H9 (cell line): ENCODE data around the gene RPL21. TPM values are rescaled to one million over a fixed set of nuclear protein-coding genes. Genes with fewer than 3 reads are reported as not detected.

Source experiments
- DNase-seq: peaks from one replicate; pipeline ENCODE4 v3.0.0-alpha.2; 2017
- H2AFZ ChIP-seq: one replicate; pipeline ENCODE4 v1.6.1; 2013; ENCODE audit warnings: mild to moderate bottlenecking, low read length, control low read depth, moderate library complexity
- H2AK5ac ChIP-seq: 2 replicates; pipeline ENCODE4 v1.6.1; 2013; ENCODE audit warnings: low read length, control low read depth, mixed read lengths; ENCODE audit not compliant: insufficient read length
- H2BK120ac ChIP-seq: one replicate; pipeline ENCODE4 v1.6.1; 2013; ENCODE audit warnings: low read depth, mild to moderate bottlenecking, low read length, control low read depth, inconsistent platforms; ENCODE audit not compliant: poor library complexity, severe bottlenecking
- H2BK12ac ChIP-seq: 2 replicates; pipeline ENCODE4 v1.6.1; 2013; ENCODE audit warnings: low read length, control low read depth, mixed read lengths, low read depth; ENCODE audit not compliant: insufficient read length
- H2BK15ac ChIP-seq: 2 replicates; pipeline ENCODE4 v1.6.1; 2013; ENCODE audit warnings: low read depth, low read length, control low read depth
- H2BK20ac ChIP-seq: one replicate; pipeline ENCODE4 v1.6.1; 2013; ENCODE audit warnings: low read depth, mild to moderate bottlenecking, low read length, control low read depth, inconsistent platforms; ENCODE audit not compliant: poor library complexity, severe bottlenecking
- H2BK5ac ChIP-seq: 2 replicates; pipeline ENCODE4 v1.6.1; 2013; ENCODE audit warnings: low read length, control low read depth, mixed read lengths; ENCODE audit not compliant: insufficient read length
- H3K14ac ChIP-seq: 2 replicates; pipeline ENCODE4 v1.6.1; 2013; ENCODE audit warnings: low read length, control low read depth; ENCODE audit not compliant: insufficient read depth
- H3K18ac ChIP-seq: 2 replicates; pipeline ENCODE4 v1.6.1; 2013; ENCODE audit warnings: low read depth, mild to moderate bottlenecking, mixed read lengths, low read length, control low read depth; ENCODE audit not compliant: insufficient read length
- H3K23ac ChIP-seq: 2 replicates; pipeline ENCODE4 v1.6.1; 2013; ENCODE audit warnings: low read length, control low read depth, mixed read lengths, low read depth; ENCODE audit not compliant: insufficient read length
- H3K23me2 ChIP-seq: 2 replicates; pipeline ENCODE4 v1.6.1; 2013; ENCODE audit warnings: low read depth, mild to moderate bottlenecking, mixed read lengths, low read length, control low read depth; ENCODE audit not compliant: insufficient read length, poor library complexity, severe bottlenecking
- H3K27ac ChIP-seq: 2 replicates; pipeline ENCODE4 v1.5.1; 2013; ENCODE audit warnings: low read length, control low read depth, mixed read lengths, low read depth; ENCODE audit not compliant: insufficient read length
- H3K27me3 ChIP-seq: 2 replicates; pipeline ENCODE4 v1.6.1; 2013; ENCODE audit warnings: low read length, control low read depth, inconsistent platforms; ENCODE audit not compliant: insufficient read depth
- H3K4ac ChIP-seq: 2 replicates; pipeline ENCODE4 v1.6.1; 2013; ENCODE audit warnings: low read depth, mild to moderate bottlenecking, control low read depth, inconsistent platforms, low read length, moderate library complexity
- H3K4me1 ChIP-seq: 2 replicates; pipeline ENCODE4 v1.6.1; 2013; ENCODE audit warnings: low read length, control low read depth, inconsistent platforms; ENCODE audit not compliant: insufficient read depth
- H3K4me2 ChIP-seq: 2 replicates; pipeline ENCODE4 v1.6.1; 2013; ENCODE audit warnings: low read length, control low read depth, mixed read lengths; ENCODE audit not compliant: insufficient read length, insufficient read depth
- H3K56ac ChIP-seq: 2 replicates; pipeline ENCODE4 v1.6.1; 2013; ENCODE audit warnings: low read depth, mild to moderate bottlenecking, mixed read lengths, low read length, control low read depth; ENCODE audit not compliant: insufficient read length
- H3K79me1 ChIP-seq: 2 replicates; pipeline ENCODE4 v1.6.1; 2013; ENCODE audit warnings: low read depth, mild to moderate bottlenecking, moderate library complexity, low read length, control low read depth, inconsistent platforms; ENCODE audit not compliant: insufficient read depth, poor library complexity, severe bottlenecking
- H3K79me2 ChIP-seq: 2 replicates; pipeline ENCODE4 v1.6.1; 2013; ENCODE audit warnings: low read length, control low read depth, inconsistent platforms; ENCODE audit not compliant: insufficient read depth
- H3K9ac ChIP-seq: 2 replicates; pipeline ENCODE4 v1.6.1; 2013; ENCODE audit warnings: low read length, control low read depth, mixed read lengths; ENCODE audit not compliant: insufficient read length; ENCODE audit errors: extremely low read depth
- H3K9me3 ChIP-seq: one replicate; pipeline ENCODE4 v1.6.1; 2013; ENCODE audit warnings: low read depth, low read length, inconsistent platforms; ENCODE audit not compliant: control insufficient read depth
- H3T11ph ChIP-seq: one replicate; pipeline ENCODE4 v1.6.1; 2013; ENCODE audit warnings: mild to moderate bottlenecking, low read length, control low read depth, inconsistent platforms
- H4K20me1 ChIP-seq: one replicate; pipeline ENCODE4 v1.6.1; 2013; ENCODE audit not compliant: control insufficient read depth, insufficient read length, insufficient read depth
- H4K5ac ChIP-seq: 2 replicates; pipeline ENCODE4 v1.6.1; 2013; ENCODE audit warnings: low read depth, mild to moderate bottlenecking, mixed read lengths, low read length, control low read depth; ENCODE audit not compliant: insufficient read length
- H4K8ac ChIP-seq: replicated peaks from 2 replicates; pipeline ENCODE4 v1.6.1; 2013; ENCODE audit warnings: low read length, control low read depth, mixed read lengths, low read depth; ENCODE audit not compliant: insufficient read length
- H4K91ac ChIP-seq: 2 replicates; pipeline ENCODE4 v1.6.1; 2013; ENCODE audit warnings: low read depth, mild to moderate bottlenecking, moderate library complexity, mixed read lengths, low read length, control low read depth; ENCODE audit not compliant: insufficient read length
- H3K27ac Mint-ChIP-seq, 3 experiments: 2 replicates in 2 of 3; 3 replicates in 1 of 3; pipeline ENCODE4 v1.8.0; 2020 to 2021; ENCODE audit warnings: mixed read lengths in 3 of 3, mild to moderate bottlenecking in 1 of 3, moderate library complexity in 1 of 3
- H3K27me3 Mint-ChIP-seq: 2 replicates; pipeline ENCODE4 v1.8.0; 2021; ENCODE audit warnings: low read depth, mild to moderate bottlenecking, moderate library complexity, mixed read lengths
- H3K36me3 Mint-ChIP-seq, 3 experiments: 2 replicates in 2 of 3; 3 replicates in 1 of 3; pipeline ENCODE4 v1.8.0; 2020 to 2021; ENCODE audit warnings: low read depth in 3 of 3, mixed read lengths in 3 of 3; ENCODE audit not compliant: insufficient read depth in 1 of 3
- H3K4me1 Mint-ChIP-seq, 2 experiments: 2 replicates each; pipeline ENCODE4 v1.8.0; 2020; ENCODE audit warnings: mixed read lengths in 2 of 2
- H3K4me3 Mint-ChIP-seq, 2 experiments: 2 replicates in 1 of 2; 3 replicates in 1 of 2; pipeline ENCODE4 v1.8.0; 2020 to 2021; ENCODE audit warnings: mild to moderate bottlenecking in 2 of 2, mixed read lengths in 2 of 2, moderate library complexity in 1 of 2
- H3K9me3 Mint-ChIP-seq, 2 experiments: 2 replicates in 1 of 2; 3 replicates in 1 of 2; pipeline ENCODE4 v1.8.0; 2020; ENCODE audit warnings: mild to moderate bottlenecking in 2 of 2, mixed read lengths in 2 of 2, moderate library complexity in 1 of 2
- CTCF ChIP-seq: fragments of 200-600 bp; sonication (generic); conservative IDR thresholded peaks from 3 replicates; pipeline ENCODE4 v1.8.0; 2021; ENCODE audit warnings: antibody characterized with exemption, mild to moderate bottlenecking
- WGBS: extraction: QIAGEN DNeasy Blood & Tissue Kit; methylation state at CpG from one replicate; pipeline ENCODE4 v1.1.7; 2013; ENCODE audit warnings: missing lambda C conversion rate, low lambda C conversion rate, mixed read lengths; ENCODE audit not compliant: insufficient read length; ENCODE audit errors: extremely low coverage; 5-methylcytosine and 5-hydroxymethylcytosine counted together
- total RNA-seq: library from RNA; stranded (reverse); gene quantifications from 2 replicates; pipeline ENCODE4 v1.2.1, GENCODE V29; 2021

RPL21 gene
- total RNA-seq, 1 experiment from 2014 or later, result 1,099 TPM

DNA sequence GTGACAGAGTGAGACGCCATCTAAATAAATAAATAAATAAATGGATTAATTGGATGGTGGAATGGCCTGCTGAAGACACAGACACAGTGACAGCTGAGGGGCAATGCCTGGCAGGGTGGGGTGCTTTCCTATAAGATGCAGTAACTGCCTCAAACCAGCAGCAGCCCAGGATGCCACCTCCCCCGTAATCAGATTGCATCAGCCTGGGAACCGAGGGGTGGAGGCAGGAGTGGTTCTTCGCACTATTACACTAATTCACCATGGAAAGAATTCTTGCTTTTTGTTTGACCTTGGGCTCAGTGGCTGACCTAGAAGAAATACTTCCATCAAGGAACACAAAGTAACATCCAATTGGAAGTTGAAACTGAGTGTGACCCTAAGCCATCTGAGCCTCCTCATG, 48.2 kb upstream of the RPL21 start:
- H4K91ac ChIP-seq, result no peak overlapping the region
- H3K4ac ChIP-seq, result no peak overlapping the region
- H3K27ac ChIP-seq, result no peak overlapping the region
- H2BK120ac ChIP-seq, result no peak overlapping the region
- no peak for DNase-seq
- H4K20me1 ChIP-seq, result no peaks in the 10 kb centered on the region
- no peak overlapping the region for H3K56ac ChIP-seq
- H3K36me3 Mint-ChIP-seq, result no peaks in the 10 kb centered on the region
- no peak overlapping the region for H2AFZ ChIP-seq
- no peak overlapping the region for H2BK5ac ChIP-seq
- no CpG with 5 or more reads among the region's 4 CpGs for WGBS
- no peak overlapping the region for H3K9ac ChIP-seq
- TF ChIP-seq CTCF, result no peak
- 0 out of 7 replicates have a peak overlapping the region, but pooled peaks of 1 of the 3 experiments have one; percentile 29 for H3K27ac Mint-ChIP-seq
- H3K4me1 Mint-ChIP-seq, result peaks cover 5 to 13% of the 10 kb centered on the region in 2 experiments; a peak in 3 of 4 replicates
- H3K27me3 ChIP-seq, result no peaks in the 10 kb centered on the region
- H2BK12ac ChIP-seq, result no peak overlapping the region
- H4K8ac ChIP-seq, result no peak overlapping the region
- no peak overlapping the region for H4K5ac ChIP-seq
- H3K79me1 ChIP-seq, result no peaks in the 10 kb centered on the region
- no peak overlapping the region for H2BK15ac ChIP-seq
- H2AK5ac ChIP-seq, result no peak overlapping the region
- no peak overlapping the region for H3T11ph ChIP-seq
- peak overlapping the region; percentile 28 for H3K18ac ChIP-seq
- no peak overlapping the region for H3K14ac ChIP-seq
- H2BK20ac ChIP-seq, result no peak overlapping the region
- H3K4me1 ChIP-seq, result no peaks in the 10 kb centered on the region
- H3K9me3 ChIP-seq, result no peaks in the 10 kb centered on the region
- H3K4me3 Mint-ChIP-seq, result no peak overlapping the region
- no peak overlapping the region for H3K23ac ChIP-seq
- H3K4me2 ChIP-seq, result no peak overlapping the region
- H3K27me3 Mint-ChIP-seq, result no peaks in the 10 kb centered on the region
- H3K9me3 Mint-ChIP-seq, result no peaks in the 10 kb centered on the region
- no peaks in the 10 kb centered on the region for H3K79me2 ChIP-seq
- H3K23me2 ChIP-seq, result no peaks in the 10 kb centered on the region
